HCT116 (cell line): ENCODE data around the gene TGFBR1. TPM values are rescaled to one million over a fixed set of nuclear protein-coding genes. Genes with fewer than 3 reads are reported as not detected.

Experiments
- ATAC-seq: fragments of 200-7000 bp; cut with Tn5 transposase; 2 replicates; pipeline ENCODE4 v1.9.1; 2020; ENCODE audit warnings: mild to moderate bottlenecking, moderate library complexity
- BruUV-seq: library from RNA; stranded (reverse); fragments of 400-500 nt; replicated peaks from 2 replicates; lab custom pipeline; 2021; lab: Mats Ljungman, UMichigan
- CTCF ChIA-PET: fragments of 300-600 bp; sonication (Branson Sonifier 250); formaldehyde crosslinking; loops from one replicate; lab custom pipeline; 2021; ENCODE audit warnings: antibody characterized with exemption; lab: Charles Lee
- POLR2A ChIA-PET: fragments of 300-600, 350-600 bp; sonication (Branson Sonifier 250); formaldehyde crosslinking; loops from one replicate; lab custom pipeline; 2021; ENCODE audit warnings: antibody characterized with exemption; lab: Charles Lee
- RAD21 ChIA-PET, 2 experiments: fragments of 300-600 bp; sonication (Branson Sonifier 250); formaldehyde crosslinking; loops; one replicate each; lab custom pipeline; 2023; ENCODE audit warnings: low total read pairs in 2 of 2; ENCODE audit not compliant: uncharacterized antibody in 2 of 2, unreplicated experiment in 2 of 2, low non-redundant PET in 1 of 2; lab: Charles Lee
- DNase-seq: peaks from one replicate; pipeline ENCODE4 v3.0.0-alpha.2; 2010; ENCODE audit warnings: low read depth, low spot score
- H2AFZ ChIP-seq: fragments of 200-600 bp; shearing (Covaris generic), sonication (generic); 2 replicates; pipeline ENCODE4 v1.6.1; 2017; ENCODE audit warnings: low read depth, mixed run types, mixed read lengths, antibody characterized with exemption, low read length; ENCODE audit not compliant: poor library complexity, severe bottlenecking
- H3K27ac ChIP-seq: 2 replicates; pipeline ENCODE4 v1.5.1; 2012; ENCODE audit warnings: low read depth, low read length
- H3K27me3 ChIP-seq: fragments of 200-600 bp; sonication (generic); 2 replicates; pipeline ENCODE4 v1.6.1; 2016; ENCODE audit warnings: mixed run types, low read length, mixed read lengths; ENCODE audit not compliant: insufficient read depth
- H3K36me3 ChIP-seq, 2 experiments: fragments of 200-500 bp in 1 of 2; fragments of 200-600 bp in 1 of 2; sonication (Bioruptor generic) in 1 of 2; sonication (generic) in 1 of 2; 2 replicates each; pipeline versions ENCODE4 v1.5.1 to v1.6.1; 2014 to 2016; ENCODE audit warnings: low read length in 2 of 2, inconsistent platforms in 1 of 2, mixed read lengths in 1 of 2, mixed run types in 1 of 2; ENCODE audit not compliant: insufficient read depth in 2 of 2, control insufficient read depth in 1 of 2
- H3K4me1 ChIP-seq, 2 experiments: fragments of 200-600 bp in 1 of 2; sonication (generic) in 1 of 2; 2 replicates each; pipeline versions ENCODE4 v1.5.1 to v1.6.1; 2012 to 2017; ENCODE audit warnings: low read length in 2 of 2, inconsistent platforms in 1 of 2, mild to moderate bottlenecking in 1 of 2, mixed read lengths in 1 of 2, mixed run types in 1 of 2, moderate library complexity in 1 of 2; ENCODE audit not compliant: insufficient read depth in 2 of 2, control insufficient read depth in 1 of 2
- H3K4me2 ChIP-seq: fragments of 200-600 bp; sonication (generic); 2 replicates; pipeline ENCODE4 v1.6.1; 2017; ENCODE audit warnings: mixed run types, low read length, mixed read lengths
- H3K4me3 ChIP-seq, 2 experiments: fragments of 200-600 bp in 1 of 2; sonication (generic) in 1 of 2; replicated peaks in 1 of 2; 2 replicates each; pipeline ENCODE4 v1.5.1; 2011 to 2016; ENCODE audit warnings: low read length in 2 of 2, control low read depth in 1 of 2, low read depth in 1 of 2, mild to moderate bottlenecking in 1 of 2, mixed read lengths in 1 of 2, mixed run types in 1 of 2
- H3K79me2 ChIP-seq: fragments of 200-600 bp; sonication (generic); 2 replicates; pipeline ENCODE4 v1.6.1; 2017; ENCODE audit warnings: mild to moderate bottlenecking, mixed run types, low read length, moderate library complexity, mixed read lengths; ENCODE audit not compliant: insufficient read depth
- H3K9ac ChIP-seq: fragments of 200-600 bp; sonication (generic); 2 replicates; pipeline ENCODE4 v1.6.1; 2016; ENCODE audit warnings: low read length, mixed read lengths
- H3K9me2 ChIP-seq: fragments of 200-600 bp; sonication (generic), shearing (Covaris generic); 2 replicates; pipeline ENCODE4 v1.6.1; 2017; ENCODE audit warnings: mixed run types, mild to moderate bottlenecking, moderate library complexity; ENCODE audit not compliant: insufficient read depth
- H3K9me3 ChIP-seq, 2 experiments: fragments of 200-500 bp in 1 of 2; fragments of 200-600 bp in 1 of 2; sonication (Bioruptor generic) in 1 of 2; sonication (generic) in 1 of 2; 2 replicates each; pipeline ENCODE4 v1.6.1; 2014 to 2017; ENCODE audit warnings: low read length in 2 of 2, mixed read lengths in 2 of 2, inconsistent platforms in 1 of 2, low read depth in 1 of 2, mild to moderate bottlenecking in 1 of 2, mixed run types in 1 of 2, moderate library complexity in 1 of 2; ENCODE audit not compliant: control insufficient read depth in 1 of 2, insufficient read depth in 1 of 2
- H4K20me1 ChIP-seq: fragments of 200-600 bp; sonication (generic), shearing (Covaris generic); 2 replicates; pipeline ENCODE4 v1.6.1; 2017; ENCODE audit warnings: mixed run types, mild to moderate bottlenecking, moderate library complexity; ENCODE audit not compliant: insufficient read depth
- ATF3 ChIP-seq: IDR thresholded peaks from 2 replicates; pipeline ENCODE4 v1.6.1; 2012
- CEBPB ChIP-seq: IDR thresholded peaks from 2 replicates; pipeline ENCODE4 v1.6.1; 2012; ENCODE audit warnings: low read depth
- CTCF ChIP-seq, 3 experiments: fragments of 200-600 bp in 1 of 3; sonication (generic) in 1 of 3; IDR thresholded peaks in 2 of 3; conservative IDR thresholded peaks in 1 of 3; 2 replicates each; pipeline ENCODE4 v1.5.1; 2012 to 2017; ENCODE audit warnings: low read depth in 2 of 3, low read length in 2 of 3, antibody characterized with exemption in 1 of 3, borderline replicate concordance in 1 of 3, control low read depth in 1 of 3, mild to moderate bottlenecking in 1 of 3, mixed read lengths in 1 of 3, mixed run types in 1 of 3, moderate library complexity in 1 of 3; ENCODE audit not compliant: insufficient read depth in 1 of 3
- EZH2 ChIP-seq: fragments of 200-600 bp; sonication (generic); IDR thresholded peaks from 2 replicates; pipeline ENCODE4 v1.6.1; 2017; ENCODE audit warnings: antibody characterized with exemption, mixed run types
- EZH2phosphoT487 ChIP-seq: fragments of 200-600 bp; IDR thresholded peaks from 2 replicates; pipeline ENCODE4 v1.6.1; 2018; ENCODE audit warnings: antibody characterized with exemption, borderline replicate concordance
- JUND ChIP-seq: IDR thresholded peaks from 2 replicates; pipeline ENCODE4 v1.6.1; 2012
- RAD21 ChIP-seq: IDR thresholded peaks from 2 replicates; pipeline ENCODE4 v1.6.1; 2012; ENCODE audit warnings: low read depth, mild to moderate bottlenecking
- REST ChIP-seq: IDR thresholded peaks from 2 replicates; pipeline ENCODE4 v1.6.1; 2012; ENCODE audit warnings: low read depth
- SIN3A ChIP-seq: IDR thresholded peaks from 2 replicates; pipeline ENCODE4 v1.6.1; 2012; ENCODE audit warnings: low read depth
- ZNF274 ChIP-seq: fragments of 200-500 bp; sonication (Bioruptor generic); IDR thresholded peaks from 2 replicates; pipeline ENCODE4 v1.6.1; 2014; ENCODE audit warnings: mild to moderate bottlenecking, low read depth, low read length, inconsistent platforms
- intact Hi-C: fragments of 100-400 bp; cut with micrococcal nuclease; formaldehyde crosslinking; loops from 2 replicates; pipeline ENCODE4 v1.10.0; 2022
- total RNA-seq: library from RNA; stranded (reverse); gene quantifications from one replicate; pipeline ENCODE4 v1.2.1, GENCODE V29; 2021; ENCODE audit not compliant: unreplicated experiment

TGFBR1 gene
- total RNA-seq, 1 experiment from 2014 or later = 26.6 TPM

DNA sequence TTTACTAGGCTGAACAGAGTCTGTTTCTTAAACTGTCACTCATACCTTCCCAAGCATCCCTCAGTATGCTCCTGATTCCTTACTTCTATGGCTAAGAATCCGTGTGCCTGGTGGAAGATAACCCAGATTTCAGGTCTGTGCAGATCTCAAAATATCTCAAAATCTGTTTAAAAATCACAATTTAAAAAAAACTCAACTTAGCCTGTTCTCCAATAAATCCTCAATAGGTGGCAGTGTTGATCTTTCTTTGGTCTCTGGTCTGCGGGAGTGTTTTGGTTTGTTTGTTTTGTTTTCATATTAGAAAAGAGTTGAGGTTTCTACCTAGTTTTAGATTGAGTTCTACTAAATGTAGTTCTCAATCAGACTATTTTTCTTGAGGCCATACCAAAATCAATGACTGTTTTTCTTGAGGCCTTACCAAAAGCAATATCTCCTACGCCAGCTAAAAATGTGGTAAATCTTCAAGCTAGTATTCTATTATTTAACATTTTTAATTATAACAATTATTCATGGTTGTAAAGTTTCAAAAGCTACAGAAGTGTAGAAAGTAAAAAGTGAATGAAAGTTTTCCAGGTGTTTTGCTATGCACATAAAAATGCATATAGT lies 57.9 kb downstream of the TGFBR1 start:
- Histone ChIP-seq H2AFZ (peak overlapping the region; percentile 97), H3K27me3 (no peaks in the 10 kb centered on the region), H3K4me3 (no peak overlapping the region), H4K20me1 (no peaks in the 10 kb centered on the region), H3K4me1 (no peaks in the 10 kb centered on the region), H3K4me2 (peak overlapping the region; percentile 47), H3K27ac (no peak overlapping the region), H3K9me3 (no peaks in the 10 kb centered on the region)
- peak; percentile 57 for ATAC-seq
- CTCF ChIA-PET = interaction anchor here (0.5 to 1.0 kb wide), 6 partner anchors 59 to 1439 kb away, joined by 3 to 6 read pairs (median 4); partner anchors contain the start of genes ALG2 and SEC61B
- TF ChIP-seq RAD21 = peak; percentile 82
- peak; percentile 44 to 69 (median 64); a peak in 5 of 6 replicates for TF ChIP-seq CTCF (IDR thresholded peaks at IDR 0.05 in 2 of 3, conservative IDR thresholded peaks at IDR 0.05 in 1 of 3; ENCODE audit: borderline replicate concordance in 1 of 3, insufficient read depth in 1 of 3, low read depth in 2 of 3, low read length in 2 of 3)
- no peak for TF ChIP-seq CEBPB
- TF ChIP-seq SIN3A = no peak
- TF ChIP-seq, all 23 proteins: peak for 2
- no peaks in the 10 kb centered on the region for H3K9me2 ChIP-seq
- peak; percentile 22 for DNase-seq
- BruUV-seq = no TSS peak
- RAD21 ChIA-PET = interaction anchor here in 1 of 2 experiments (0.6 kb wide), 1 partner anchor 330 kb away, joined by 3 read pairs; no protein-coding TSS in a partner anchor
- H3K36me3 ChIP-seq = no peaks in the 10 kb centered on the region
- POLR2A ChIA-PET = no interaction called here
- H3K79me2 ChIP-seq = no peaks in the 10 kb centered on the region
- intact Hi-C loops = loop anchor here (2.0 kb wide), 2 partner anchors 1160 to 1432 kb away; no protein-coding TSS in a partner anchor
- no peak overlapping the region for H3K9ac ChIP-seq

DNA sequence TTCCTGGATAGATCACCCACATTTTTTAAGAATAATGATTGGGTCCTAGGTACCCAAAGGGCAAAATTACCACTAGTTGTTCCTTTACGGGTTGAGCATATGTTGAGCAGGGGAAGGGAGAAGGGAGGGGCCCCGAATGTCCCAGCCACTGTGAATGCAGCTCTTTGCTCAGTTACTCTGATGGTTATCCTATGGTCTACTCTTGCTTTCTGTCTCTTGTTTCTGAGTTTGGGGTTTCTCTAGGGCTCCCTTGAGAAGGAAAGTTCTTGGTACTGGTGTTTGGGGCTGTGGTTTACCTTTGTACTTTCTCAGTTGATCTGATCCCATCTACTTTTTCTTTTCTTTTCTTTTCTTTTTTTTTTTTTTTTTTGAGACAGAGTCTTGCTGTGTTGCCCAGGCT lies 61.2 kb downstream of the TGFBR1 start:
- CTCF ChIA-PET = no interaction called here
- no peak overlapping the region for H3K9ac ChIP-seq
- no peak for ATAC-seq
- RAD21 ChIA-PET = no interaction called here
- intact Hi-C loops = no loop called here
- no peaks in the 10 kb centered on the region for H3K4me1 ChIP-seq
- BruUV-seq = no TSS peak
- no peak overlapping the region for H3K4me3 ChIP-seq
- H4K20me1 ChIP-seq = no peaks in the 10 kb centered on the region
- no peaks in the 10 kb centered on the region for H3K9me3 ChIP-seq
- H2AFZ ChIP-seq = no peak overlapping the region
- no peaks in the 10 kb centered on the region for H3K9me2 ChIP-seq
- no peak overlapping the region for H3K27ac ChIP-seq
- POLR2A ChIA-PET = no interaction called here
- H3K4me2 ChIP-seq = no peak overlapping the region
- no peaks in the 10 kb centered on the region for H3K27me3 ChIP-seq
- no peak for DNase-seq
- H3K36me3 ChIP-seq = no peaks in the 10 kb centered on the region
- H3K79me2 ChIP-seq = no peaks in the 10 kb centered on the region
- TF ChIP-seq JUND = no peak
- TF ChIP-seq CTCF (IDR thresholded peaks at IDR 0.05 in 2 of 3, conservative IDR thresholded peaks at IDR 0.05 in 1 of 3; ENCODE audit: borderline replicate concordance in 1 of 3, insufficient read depth in 1 of 3, low read depth in 2 of 3, low read length in 2 of 3) = no peak
- TF ChIP-seq EZH2phosphoT487 = no peak
- no peak for TF ChIP-seq ATF3
- TF ChIP-seq REST = no peak
- no peak for TF ChIP-seq ZNF274
- no peak for TF ChIP-seq SIN3A
- TF ChIP-seq EZH2 = no peak
